Endothelial cell of umbilical vein (primary cell): ENCODE results near the gene COL4A1. TPM values are rescaled to one million over a fixed set of nuclear protein-coding genes. Genes with fewer than 3 reads are reported as not detected.

ENCODE experiments used
- BruUV-seq: library from RNA; stranded (reverse); fragments of 400-500 nt; replicated peaks from 2 replicates; lab custom pipeline; 2021; lab: Mats Ljungman, UMichigan
- CTCF ChIA-PET: fragments of 300-600, 350-600 bp; sonication (Branson Sonifier 250); formaldehyde crosslinking; loops from one replicate; lab custom pipeline; 2021; ENCODE audit warnings: antibody characterized with exemption, inconsistent platforms; lab: Charles Lee
- POLR2A ChIA-PET: fragments of 300-600, 350-600 bp; sonication (Branson Sonifier 250); formaldehyde crosslinking; loops from one replicate; lab custom pipeline; 2021; ENCODE audit warnings: antibody characterized with exemption, inconsistent platforms; lab: Charles Lee
- DNase-seq: peaks from one replicate; pipeline ENCODE4 v3.0.0-alpha.2; 2011; ENCODE audit warnings: low read depth, low spot score
- FAIRE-seq: peaks from 2 replicates; lab custom pipeline; 2011; peaks lifted over from hg19 to GRCh38; lab: Jason Lieb, UNC
- H2AFZ ChIP-seq: 2 replicates; pipeline ENCODE4 v1.6.0; 2012; ENCODE audit warnings: low read depth, low read length, control low read depth, inconsistent platforms
- H3K27ac ChIP-seq: 2 replicates; pipeline ENCODE4 v1.5.1; 2011; ENCODE audit warnings: low read depth, mild to moderate bottlenecking, control low read depth, low read length, moderate library complexity; ENCODE audit not compliant: insufficient read depth
- H3K27me3 ChIP-seq, 2 experiments: 2 replicates each; pipeline versions ENCODE4 v1.6.0 to v1.6.1; 2011; ENCODE audit warnings: low read length in 2 of 2, mixed read lengths in 1 of 2; ENCODE audit not compliant: control insufficient read depth in 2 of 2, insufficient read depth in 2 of 2
- H3K36me3 ChIP-seq, 2 experiments: 2 replicates in 1 of 2; 3 replicates in 1 of 2; pipeline ENCODE4 v1.5.1; 2011; ENCODE audit warnings: low read length in 2 of 2, mild to moderate bottlenecking in 1 of 2, moderate library complexity in 1 of 2; ENCODE audit not compliant: control insufficient read depth in 2 of 2, insufficient read depth in 2 of 2; ENCODE audit errors: extremely low read depth in 1 of 2
- H3K4me1 ChIP-seq: 3 replicates; pipeline ENCODE4 v1.5.1; 2011; ENCODE audit warnings: mild to moderate bottlenecking, low read length; ENCODE audit not compliant: control insufficient read depth, insufficient read depth; ENCODE audit errors: extremely low read depth
- H3K4me2 ChIP-seq: 2 replicates; pipeline ENCODE4 v1.6.1; 2011; ENCODE audit warnings: low read length, control low read depth, mixed read lengths; ENCODE audit not compliant: insufficient read depth
- H3K4me3 ChIP-seq, 3 experiments: fragments of 200-600 bp in 1 of 3; sonication (generic), shearing (Covaris generic) in 1 of 3; replicated peaks in 1 of 3; 2 replicates each; pipeline ENCODE4 v1.5.1; 2011 to 2016; ENCODE audit warnings: control low read depth in 3 of 3, low read length in 3 of 3, mild to moderate bottlenecking in 2 of 3, inconsistent platforms in 1 of 3, low read depth in 1 of 3, moderate library complexity in 1 of 3; ENCODE audit not compliant: insufficient read depth in 1 of 3
- H3K79me2 ChIP-seq: 2 replicates; pipeline ENCODE4 v1.6.0; 2012; ENCODE audit warnings: low read length, inconsistent platforms; ENCODE audit not compliant: control insufficient read depth, insufficient read depth
- H3K9ac ChIP-seq: replicated peaks from 2 replicates; pipeline ENCODE3; 2011; ENCODE audit warnings: low read length, control low read depth; ENCODE audit not compliant: insufficient read depth; ENCODE audit errors: extremely low read depth
- H3K9me1 ChIP-seq: replicated peaks from 3 replicates; pipeline ENCODE4 v1.6.0; 2011; ENCODE audit warnings: mild to moderate bottlenecking, low read length; ENCODE audit not compliant: control insufficient read depth, insufficient read depth; ENCODE audit errors: extremely low read depth
- H3K9me3 ChIP-seq: replicated peaks from 2 replicates; pipeline ENCODE4 v1.5.1; 2012; ENCODE audit warnings: low read length, inconsistent platforms; ENCODE audit not compliant: control insufficient read depth, insufficient read depth
- H4K20me1 ChIP-seq: replicated peaks from 2 replicates; pipeline ENCODE3; 2011; ENCODE audit warnings: mild to moderate bottlenecking, low read length; ENCODE audit not compliant: control insufficient read depth, insufficient read depth; ENCODE audit errors: extremely low read depth
- CTCF ChIP-seq, 2 donors: IDR thresholded peaks; 1 replicate in 1 of 2; 2 replicates in 1 of 2; pipeline ENCODE4 v1.5.1; 2011; ENCODE audit warnings: low read length in 2 of 2, mild to moderate bottlenecking in 2 of 2, moderate library complexity in 2 of 2, control low read depth in 1 of 2, inconsistent platforms in 1 of 2, low read depth in 1 of 2; ENCODE audit not compliant: insufficient read depth in 1 of 2; ENCODE audit errors: extremely low read depth in 1 of 2
- EZH2 ChIP-seq: IDR thresholded peaks from 2 replicates; pipeline ENCODE4 v1.6.1; 2012; ENCODE audit warnings: borderline replicate concordance, low read depth, mild to moderate bottlenecking, moderate library complexity, low read length, inconsistent platforms; ENCODE audit not compliant: severe bottlenecking
- FOS ChIP-seq: IDR thresholded peaks from 2 replicates; pipeline ENCODE4 v1.6.1; 2011; ENCODE audit warnings: mild to moderate bottlenecking, low read length, moderate library complexity, borderline replicate concordance; ENCODE audit not compliant: insufficient read depth
- GATA2 ChIP-seq: IDR thresholded peaks from 2 replicates; pipeline ENCODE4 v1.7.0; 2011; ENCODE audit warnings: low read depth, mild to moderate bottlenecking, moderate library complexity, mixed read lengths, low read length; ENCODE audit not compliant: insufficient read length, insufficient read depth
- JUN ChIP-seq: IDR thresholded peaks from 2 replicates; pipeline ENCODE4 v1.6.1; 2011; ENCODE audit warnings: borderline replicate concordance, low read depth; ENCODE audit not compliant: insufficient read length, insufficient read depth
- MAX ChIP-seq: IDR thresholded peaks from 2 replicates; pipeline ENCODE4 v1.6.1; 2011; ENCODE audit not compliant: insufficient read depth, insufficient read length
- POLR2A ChIP-seq: IDR thresholded peaks from 2 replicates; pipeline ENCODE4 v1.6.1; 2012; ENCODE audit warnings: low read depth, mild to moderate bottlenecking, control low read depth, low read length
- dilution Hi-C: fragments of 300-500 bp; cut with MboI; formaldehyde crosslinking; loops from one replicate; pipeline ENCODE4 v1.15.0; 2019; ENCODE audit warnings: low sequenced_read_pairs; ENCODE audit not compliant: extremely low pct_ligation_motif_present
- intact Hi-C: fragments of 100-400 bp; cut with micrococcal nuclease; formaldehyde crosslinking; loops from one replicate; pipeline ENCODE4 v1.10.0; 2022
- polyA plus RNA-seq, 4 experiments: library from polyadenylated mRNA; depleted of rRNA in 3 of 4; stranded (reverse) in 3 of 4; unstranded in 1 of 4; fragments of >200 nt; gene quantifications; 2 replicates each; pipeline versions ENCODE4 v1.2.1 to v1.2.3, GENCODE V29; 2011 to 2012; ENCODE audit warnings: missing spikeins in 1 of 4
- total RNA-seq: library from RNA; stranded (reverse); gene quantifications from 2 replicates; pipeline ENCODE4 v1.2.3, GENCODE V29; 2021

COL4A1 gene
- total and polyA plus RNA-seq, 2 donors (not counting 3 experiments of a cell fraction or from before 2014, with no cell fraction given) = 384 to 1,119 TPM

GRCh38 chr13:110332750-110333149 lies 25.8 kb upstream of the COL4A1 start:
- intact Hi-C loops = no loop called here
- peaks cover 13% of the 10 kb centered on the region for H3K4me1 ChIP-seq
- peaks cover 4 to 9% of the 10 kb centered on the region in 2 experiments for H3K36me3 ChIP-seq
- H2AFZ ChIP-seq = no peak overlapping the region
- dilution Hi-C loops = no loop called here
- DNase-seq (no peak), FAIRE-seq (no peak)
- H4K20me1 ChIP-seq = no peaks in the 10 kb centered on the region
- H3K79me2 ChIP-seq = peaks cover 64% of the 10 kb centered on the region
- H3K4me2 ChIP-seq = no peak overlapping the region
- H3K9me1 ChIP-seq = no peaks in the 10 kb centered on the region
- no peak overlapping the region for H3K4me3 ChIP-seq
- H3K9me3 ChIP-seq = no peaks in the 10 kb centered on the region
- no peak overlapping the region for H3K9ac ChIP-seq
- no TSS peak for BruUV-seq
- H3K27ac ChIP-seq = no peak overlapping the region
- no peaks in the 10 kb centered on the region for H3K27me3 ChIP-seq
- no peak for TF ChIP-seq POLR2A
- TF ChIP-seq GATA2 = no peak
- TF ChIP-seq CTCF (IDR thresholded peaks at IDR 0.05; ENCODE audit: extremely low read depth in 1 of 2, insufficient read depth in 1 of 2, low read depth in 1 of 2, low read length in 2 of 2) = no peak
- POLR2A ChIA-PET = no interaction called here
- CTCF ChIA-PET = interaction anchor here (0.7 to 1.8 kb wide), 2 partner anchors 8 to 111 kb away, joined by 3 to 6 read pairs; no protein-coding TSS in a partner anchor

- H4K20me1 ChIP-seq = no peaks in the 10 kb centered on the region
- dilution Hi-C loops = no loop called here
- POLR2A ChIA-PET = no interaction called here
- H3K9ac ChIP-seq = no peak overlapping the region
- CTCF ChIA-PET = interaction anchor here (1.3 to 1.8 kb wide), 2 partner anchors 21 to 109 kb away, joined by 3 to 6 read pairs; no protein-coding TSS in a partner anchor
- no peak for DNase-seq
- H2AFZ ChIP-seq = no peak overlapping the region
- no peaks in the 10 kb centered on the region for H3K9me3 ChIP-seq
- no peaks in the 10 kb centered on the region for H3K27me3 ChIP-seq
- TF ChIP-seq GATA2 (no peak), EZH2 (no peak), MAX (no peak), FOS (no peak), CTCF (IDR thresholded peaks at IDR 0.05; ENCODE audit: extremely low read depth in 1 of 2, insufficient read depth in 1 of 2, low read depth in 1 of 2, low read length in 2 of 2) (no peak), JUN (no peak)
- H3K4me2 ChIP-seq = no peak overlapping the region
- no peak overlapping the region for H3K4me3 ChIP-seq
- no TSS peak for BruUV-seq
- intact Hi-C loops = no loop called here
- H3K36me3 ChIP-seq = peaks cover 4 to 9% of the 10 kb centered on the region in 2 experiments
- no peaks in the 10 kb centered on the region for H3K9me1 ChIP-seq
- H3K4me1 ChIP-seq = no peaks in the 10 kb centered on the region
- H3K79me2 ChIP-seq = peaks cover 59% of the 10 kb centered on the region
- FAIRE-seq = no peak
- H3K27ac ChIP-seq = no peak overlapping the region
These were observed 24.4 kb upstream of the COL4A1 start for GRCh38 chr13:110331362-110331761.
